ENCODE data around the gene SCRN1. TPM values are rescaled to one million over a fixed set of nuclear protein-coding genes. Genes with fewer than 3 reads are reported as not detected.
A peak's percentile ranks its signal among the peaks of the same experiment; 100 is the strongest.

The SCRN1 gene
- total and polyA plus RNA-seq, 2 of the 13 experiments (the other 11 are each of a cell fraction or from before 2014, with no cell fraction given) = 43.2 to 49.8 TPM

- TF ChIP-seq GABPB1 (CRISPR knock-in tag; IDR thresholded peaks at IDR 0.05) = 0 out of 2 replicates have a peak, but pooled peaks have one; percentile 16
- no peak; the same call in 1 of the 2 replicates for TF ChIP-seq PHF8 (CRISPR knock-in tag; IDR thresholded peaks at IDR 0.05)
- peak; percentile 28; the same call in 1 of the 2 replicates for TF ChIP-seq NR2C2 (CRISPR knock-in tag; IDR thresholded peaks at IDR 0.05; ENCODE audit: borderline replicate concordance)
- 0 out of 2 replicates have a peak, but pooled peaks have one; percentile 12 for TF ChIP-seq PRMT3 (CRISPR knock-in tag; IDR thresholded peaks at IDR 0.05; ENCODE audit: borderline replicate concordance, low read depth)
- TF ChIP-seq HMGA1 (CRISPR knock-in tag; conservative IDR thresholded peaks at IDR 0.05) = no peak
- TF ChIP-seq, protein P1, sequence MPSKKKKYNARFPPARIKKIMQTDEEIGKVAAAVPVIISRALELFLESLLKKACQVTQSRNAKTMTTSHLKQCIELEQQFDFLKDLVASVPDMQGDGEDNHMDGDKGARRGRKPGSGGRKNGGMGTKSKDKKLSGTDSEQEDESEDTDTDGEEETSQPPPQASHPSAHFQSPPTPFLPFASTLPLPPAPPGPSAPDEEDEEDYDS (CRISPR knock-in tag; IDR thresholded peaks at IDR 0.05) = peak; percentile 8; the same call in 1 of the 2 replicates
- TF ChIP-seq POLR2AphosphoS5 (IDR thresholded peaks at IDR 0.05; ENCODE audit: low read depth, low read length) = peak; percentile 60
- TF ChIP-seq ZNF3 (CRISPR knock-in tag; IDR thresholded peaks at IDR 0.05) = no peak
- TF ChIP-seq REXO4 (CRISPR knock-in tag; IDR thresholded peaks at IDR 0.05; ENCODE audit: borderline replicate concordance) = no peak
- TF ChIP-seq SP1 (IDR thresholded peaks at IDR 0.05) = no peak
- no peak for TF ChIP-seq SP1 (CRISPR knock-in tag; IDR thresholded peaks at IDR 0.05)
- no peak for TF ChIP-seq AKAP8 (CRISPR knock-in tag; IDR thresholded peaks at IDR 0.05)
- no peak; the same call in 1 of the 2 replicates for TF ChIP-seq ARID4A (CRISPR knock-in tag; IDR thresholded peaks at IDR 0.05; ENCODE audit: borderline replicate concordance)
- TF ChIP-seq PHF21A (CRISPR knock-in tag; IDR thresholded peaks at IDR 0.05) = peak; percentile 42; the same call in 1 of the 2 replicates
- TF ChIP-seq ZNF350 (CRISPR knock-in tag; IDR thresholded peaks at IDR 0.05; ENCODE audit: borderline replicate concordance, low read depth) = peak; percentile 24; the same call in 1 of the 2 replicates
- 0 out of 2 replicates have a peak, but pooled peaks have one; percentile 64 for TF ChIP-seq ZNF468 (CRISPR knock-in tag; IDR thresholded peaks at IDR 0.05)
- peak; percentile 63; the same call in 1 of the 2 replicates for TF ChIP-seq PAX8 (CRISPR knock-in tag; IDR thresholded peaks at IDR 0.05; ENCODE audit: borderline replicate concordance)
- peak; percentile 12; the same call in 1 of the 2 replicates for TF ChIP-seq KAT8 (CRISPR knock-in tag; IDR thresholded peaks at IDR 0.05)
- TF ChIP-seq CHD4 (IDR thresholded peaks at IDR 0.05; ENCODE audit: borderline replicate concordance, low read length) = 0 out of 2 replicates have a peak, but pooled peaks have one; percentile 7
Observed at GRCh38 chr7:29988424-29989256, 961 bp downstream of the SCRN1 start (continued).

Data from HepG2 (cell line).